ENCODE results near the gene SLC25A21. TPM values are rescaled to one million over a fixed set of nuclear protein-coding genes. Genes with fewer than 3 reads are reported as not detected.

The SLC25A21 gene
- total RNA-seq, 1 donor from 2014 or later, result 6.4 TPM

GRCh38 chr14:36916668-36917067 is 255.7 kb downstream of the SLC25A21 start:
- no peaks in the 10 kb centered on the region for H3F3A ChIP-seq (ENCODE audit: low read depth)
- Mint-ChIP-seq H3K27ac (no peak overlapping the region), H3K4me1 (no peaks in the 10 kb centered on the region), H3K4me3 (no peak overlapping the region), H3K9me3 (no peaks in the 10 kb centered on the region), H3K27me3 (ENCODE audit: insufficient read depth, low read depth) (peaks cover 3% of the 10 kb centered on the region), H3K36me3 (no peaks in the 10 kb centered on the region)
- no peaks in the 10 kb centered on the region for H3K4me1 ChIP-seq
- no peak overlapping the region for H3K27ac ChIP-seq
- no peak overlapping the region for H3K9ac ChIP-seq
- H3K36me3 ChIP-seq, result no peaks in the 10 kb centered on the region
- no peak for DNase-seq (ENCODE audit: low spot score)
- no peak overlapping the region for H3K4me2 ChIP-seq
- no peak overlapping the region for H2AFZ ChIP-seq (replicated peaks)
- H3K9me3 ChIP-seq (ENCODE audit: low read depth), result no peaks in the 10 kb centered on the region
- no peak overlapping the region for H3K4me3 ChIP-seq
- no peaks in the 10 kb centered on the region for H4K20me1 ChIP-seq (ENCODE audit: low read depth)
- TF ChIP-seq EZH2 (IDR thresholded peaks at IDR 0.05) (no peak), EZH2phosphoT487 (IDR thresholded peaks at IDR 0.05) (no peak), CTCF (IDR thresholded peaks at IDR 0.05) (no peak)
- H3K79me2 ChIP-seq (ENCODE audit: low read depth), result no peaks in the 10 kb centered on the region
- no peaks in the 10 kb centered on the region for H3K27me3 ChIP-seq

GRCh38 chr14:36915081-36915480 is 257.3 kb downstream of the SLC25A21 start:
- no peak overlapping the region for H3K27ac ChIP-seq
- H3K4me1 Mint-ChIP-seq, result no peaks in the 10 kb centered on the region
- H3K4me3 ChIP-seq, result no peak overlapping the region
- no peaks in the 10 kb centered on the region for H3K36me3 ChIP-seq
- no peaks in the 10 kb centered on the region for H3K27me3 ChIP-seq
- no peak overlapping the region for H3K27ac Mint-ChIP-seq
- H3K4me3 Mint-ChIP-seq, result no peak overlapping the region
- no peaks in the 10 kb centered on the region for H3K9me3 ChIP-seq (ENCODE audit: low read depth)
- no peaks in the 10 kb centered on the region for H3K4me1 ChIP-seq
- no peaks in the 10 kb centered on the region for H3K36me3 Mint-ChIP-seq
- H3K9ac ChIP-seq, result no peak overlapping the region
- TF ChIP-seq EZH2 (IDR thresholded peaks at IDR 0.05), result no peak
- TF ChIP-seq EZH2phosphoT487 (IDR thresholded peaks at IDR 0.05), result no peak
- no peak for TF ChIP-seq CTCF (IDR thresholded peaks at IDR 0.05)
- H3K79me2 ChIP-seq (ENCODE audit: low read depth), result no peaks in the 10 kb centered on the region
- no peaks in the 10 kb centered on the region for H4K20me1 ChIP-seq (ENCODE audit: low read depth)
- DNase-seq (ENCODE audit: low spot score), result no peak
- H3K27me3 Mint-ChIP-seq (ENCODE audit: insufficient read depth, low read depth), result peaks cover 3% of the 10 kb centered on the region
- no peak overlapping the region for H3K4me2 ChIP-seq
- no peaks in the 10 kb centered on the region for H3K9me3 Mint-ChIP-seq
- H3F3A ChIP-seq (ENCODE audit: low read depth), result no peaks in the 10 kb centered on the region
- H2AFZ ChIP-seq (replicated peaks), result no peak overlapping the region

DNA sequence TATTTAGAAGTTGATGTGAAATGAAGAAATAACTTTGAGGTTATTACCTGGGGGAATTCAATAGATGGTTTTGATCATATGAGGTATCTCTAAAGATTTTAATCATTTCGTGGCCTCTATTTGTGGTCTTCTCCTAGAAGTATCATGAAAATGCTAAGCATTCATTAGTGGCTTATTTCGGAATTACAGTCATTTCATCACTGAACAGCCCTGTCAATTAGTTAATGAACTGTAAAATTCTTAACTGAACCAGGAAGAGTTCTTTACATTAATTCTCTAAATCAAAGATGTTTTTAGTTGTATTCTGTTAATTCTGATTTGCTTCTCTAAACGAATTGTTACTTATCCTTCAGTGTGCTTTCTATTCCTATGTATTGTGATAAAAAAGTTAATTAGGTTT is 261.8 kb downstream of the SLC25A21 start:
- no peaks in the 10 kb centered on the region for H3K27me3 ChIP-seq
- no peaks in the 10 kb centered on the region for H3K9me3 Mint-ChIP-seq
- H3K27ac Mint-ChIP-seq, result no peak overlapping the region
- no peaks in the 10 kb centered on the region for H4K20me1 ChIP-seq (ENCODE audit: low read depth)
- no peak overlapping the region for H3K4me2 ChIP-seq
- peaks cover 2% of the 10 kb centered on the region for H3K27me3 Mint-ChIP-seq (ENCODE audit: insufficient read depth, low read depth)
- DNase-seq (ENCODE audit: low spot score), result no peak
- no peak for TF ChIP-seq EZH2phosphoT487 (IDR thresholded peaks at IDR 0.05)
- TF ChIP-seq CTCF (IDR thresholded peaks at IDR 0.05), result no peak
- TF ChIP-seq EZH2 (IDR thresholded peaks at IDR 0.05), result no peak
- no peak overlapping the region for H3K9ac ChIP-seq
- no peak overlapping the region for H3K4me3 Mint-ChIP-seq
- H3K36me3 ChIP-seq, result no peaks in the 10 kb centered on the region
- peaks cover 5% of the 10 kb centered on the region for H3K4me1 ChIP-seq
- H3K4me3 ChIP-seq, result no peak overlapping the region
- no peaks in the 10 kb centered on the region for H3K9me3 ChIP-seq (ENCODE audit: low read depth)
- no peaks in the 10 kb centered on the region for H3K36me3 Mint-ChIP-seq
- no peak overlapping the region for H2AFZ ChIP-seq (replicated peaks)
- H3K79me2 ChIP-seq (ENCODE audit: low read depth), result no peaks in the 10 kb centered on the region
- H3K4me1 Mint-ChIP-seq, result peaks cover 3% of the 10 kb centered on the region
- H3K27ac ChIP-seq, result no peak overlapping the region
- H3F3A ChIP-seq (ENCODE audit: low read depth), result no peaks in the 10 kb centered on the region
